HEK293 (cell line): Measurements from ENCODE around the gene DMPK.

Experiments
- KLF7 ChIP-seq: fragments of 450-650 bp; formaldehyde crosslinking; IDR thresholded peaks from 2 replicates; pipeline ENCODE4 v1.5.1; 2016; ENCODE audit warnings: missing biosample characterization, missing genetic modification characterization, borderline replicate concordance
- TCF7L2 ChIP-seq: IDR thresholded peaks from 2 replicates; pipeline ENCODE4 v1.6.1; 2011; ENCODE audit warnings: low read depth, mild to moderate bottlenecking, inconsistent platforms, low read length, moderate library complexity, borderline replicate concordance
- ZNF274 ChIP-seq, 2 experiments: fragments of 200-500 bp in 1 of 2; fragments of 450-650 bp in 1 of 2; sonication (Bioruptor generic) in 1 of 2; formaldehyde crosslinking in 1 of 2; IDR thresholded peaks; 2 replicates each; pipeline versions ENCODE4 v1.5.1 to v1.6.1; 2014 to 2016; ENCODE audit warnings: borderline replicate concordance in 1 of 2, inconsistent platforms in 1 of 2, low read length in 1 of 2, missing biosample characterization in 1 of 2, missing genetic modification characterization in 1 of 2
- ZNF366 ChIP-seq: fragments of 450-650 bp; formaldehyde crosslinking; conservative IDR thresholded peaks from 2 replicates; pipeline ENCODE4 v1.5.1; 2016; ENCODE audit warnings: missing biosample characterization, missing genetic modification characterization
- ZNF621 ChIP-seq: fragments of 450-650 bp; formaldehyde crosslinking; IDR thresholded peaks from 2 replicates; pipeline ENCODE4 v1.5.1; 2017; ENCODE audit warnings: missing biosample characterization, missing genetic modification characterization
- ZNF623 ChIP-seq: fragments of 450-650 bp; formaldehyde crosslinking; IDR thresholded peaks from 2 replicates; pipeline ENCODE4 v1.5.1; 2016; ENCODE audit warnings: missing biosample characterization, missing genetic modification characterization
- ZNF629 ChIP-seq: fragments of 450-650 bp; formaldehyde crosslinking; IDR thresholded peaks from 2 replicates; pipeline ENCODE4 v1.5.1; 2017; ENCODE audit warnings: missing biosample characterization, missing genetic modification characterization
- ZSCAN18 ChIP-seq: fragments of 450-650 bp; formaldehyde crosslinking; IDR thresholded peaks from 2 replicates; pipeline ENCODE4 v1.5.1; 2016; ENCODE audit warnings: missing biosample characterization, missing genetic modification characterization
- TF ChIP-seq, protein P1 (sequence below): fragments of 450-650 bp; formaldehyde crosslinking; IDR thresholded peaks from 2 replicates; pipeline ENCODE4 v1.5.1; 2016; ENCODE audit warnings: missing biosample characterization, missing genetic modification characterization
- TF ChIP-seq, protein P2 (sequence below): fragments of 450-650 bp; formaldehyde crosslinking; IDR thresholded peaks from 2 replicates; pipeline ENCODE4 v1.5.1; 2016; ENCODE audit warnings: missing biosample characterization, missing genetic modification characterization

- TF ChIP-seq ZNF623 (tag by site-specific recombination), result no peak
- TF ChIP-seq TCF7L2, result no peak
- TF ChIP-seq, protein P1, sequence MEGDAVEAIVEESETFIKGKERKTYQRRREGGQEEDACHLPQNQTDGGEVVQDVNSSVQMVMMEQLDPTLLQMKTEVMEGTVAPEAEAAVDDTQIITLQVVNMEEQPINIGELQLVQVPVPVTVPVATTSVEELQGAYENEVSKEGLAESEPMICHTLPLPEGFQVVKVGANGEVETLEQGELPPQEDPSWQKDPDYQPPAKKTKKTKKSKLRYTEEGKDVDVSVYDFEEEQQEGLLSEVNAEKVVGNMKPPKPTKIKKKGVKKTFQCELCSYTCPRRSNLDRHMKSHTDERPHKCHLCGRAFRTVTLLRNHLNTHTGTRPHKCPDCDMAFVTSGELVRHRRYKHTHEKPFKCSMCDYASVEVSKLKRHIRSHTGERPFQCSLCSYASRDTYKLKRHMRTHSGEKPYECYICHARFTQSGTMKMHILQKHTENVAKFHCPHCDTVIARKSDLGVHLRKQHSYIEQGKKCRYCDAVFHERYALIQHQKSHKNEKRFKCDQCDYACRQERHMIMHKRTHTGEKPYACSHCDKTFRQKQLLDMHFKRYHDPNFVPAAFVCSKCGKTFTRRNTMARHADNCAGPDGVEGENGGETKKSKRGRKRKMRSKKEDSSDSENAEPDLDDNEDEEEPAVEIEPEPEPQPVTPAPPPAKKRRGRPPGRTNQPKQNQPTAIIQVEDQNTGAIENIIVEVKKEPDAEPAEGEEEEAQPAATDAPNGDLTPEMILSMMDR (tag by site-specific recombination), result no peak
- TF ChIP-seq ZNF366 (tag by site-specific recombination), result no peak
- TF ChIP-seq KLF7 (tag by site-specific recombination), result no peak
- TF ChIP-seq ZNF274 (IDR thresholded peaks at IDR 0.05; ENCODE audit: low read length), result no peak
- no peak for TF ChIP-seq ZNF274 (tag by site-specific recombination; IDR thresholded peaks at IDR 0.05; ENCODE audit: borderline replicate concordance)
- TF ChIP-seq, protein P2, sequence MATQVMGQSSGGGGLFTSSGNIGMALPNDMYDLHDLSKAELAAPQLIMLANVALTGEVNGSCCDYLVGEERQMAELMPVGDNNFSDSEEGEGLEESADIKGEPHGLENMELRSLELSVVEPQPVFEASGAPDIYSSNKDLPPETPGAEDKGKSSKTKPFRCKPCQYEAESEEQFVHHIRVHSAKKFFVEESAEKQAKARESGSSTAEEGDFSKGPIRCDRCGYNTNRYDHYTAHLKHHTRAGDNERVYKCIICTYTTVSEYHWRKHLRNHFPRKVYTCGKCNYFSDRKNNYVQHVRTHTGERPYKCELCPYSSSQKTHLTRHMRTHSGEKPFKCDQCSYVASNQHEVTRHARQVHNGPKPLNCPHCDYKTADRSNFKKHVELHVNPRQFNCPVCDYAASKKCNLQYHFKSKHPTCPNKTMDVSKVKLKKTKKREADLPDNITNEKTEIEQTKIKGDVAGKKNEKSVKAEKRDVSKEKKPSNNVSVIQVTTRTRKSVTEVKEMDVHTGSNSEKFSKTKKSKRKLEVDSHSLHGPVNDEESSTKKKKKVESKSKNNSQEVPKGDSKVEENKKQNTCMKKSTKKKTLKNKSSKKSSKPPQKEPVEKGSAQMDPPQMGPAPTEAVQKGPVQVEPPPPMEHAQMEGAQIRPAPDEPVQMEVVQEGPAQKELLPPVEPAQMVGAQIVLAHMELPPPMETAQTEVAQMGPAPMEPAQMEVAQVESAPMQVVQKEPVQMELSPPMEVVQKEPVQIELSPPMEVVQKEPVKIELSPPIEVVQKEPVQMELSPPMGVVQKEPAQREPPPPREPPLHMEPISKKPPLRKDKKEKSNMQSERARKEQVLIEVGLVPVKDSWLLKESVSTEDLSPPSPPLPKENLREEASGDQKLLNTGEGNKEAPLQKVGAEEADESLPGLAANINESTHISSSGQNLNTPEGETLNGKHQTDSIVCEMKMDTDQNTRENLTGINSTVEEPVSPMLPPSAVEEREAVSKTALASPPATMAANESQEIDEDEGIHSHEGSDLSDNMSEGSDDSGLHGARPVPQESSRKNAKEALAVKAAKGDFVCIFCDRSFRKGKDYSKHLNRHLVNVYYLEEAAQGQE (tag by site-specific recombination), result no peak
- no peak for TF ChIP-seq ZNF621 (tag by site-specific recombination)
- no peak for TF ChIP-seq ZSCAN18 (tag by site-specific recombination)
- no peak for TF ChIP-seq ZNF629 (tag by site-specific recombination)
These were observed at the start of gene DMPK for GRCh38 chr19:45782162-45782691.
